H1 (cell line): ENCODE data around the gene CASZ1. TPM values are rescaled to one million over a fixed set of nuclear protein-coding genes. Genes with fewer than 3 reads are reported as not detected.

ENCODE experiments used
- CTCF ChIA-PET: fragments of 300-600 bp; sonication (Branson Sonifier 250); formaldehyde crosslinking; loops from one replicate; lab custom pipeline; 2021; ENCODE audit not compliant: partially characterized antibody; lab: Charles Lee
- POLR2A ChIA-PET: fragments of 300-600 bp; sonication (Branson Sonifier 250); formaldehyde crosslinking; loops from one replicate; lab custom pipeline; 2021; ENCODE audit warnings: inconsistent platforms; ENCODE audit not compliant: partially characterized antibody; lab: Charles Lee
- DNase-seq, 2 experiments: peaks; one replicate each; pipeline versions ENCODE4 v3.0.0 to v3.0.0-alpha.2; 2010 to 2022; ENCODE audit warnings: low spot score in 2 of 2, low read depth in 1 of 2, mixed read lengths in 1 of 2
- FAIRE-seq: peaks from 2 replicates; lab custom pipeline; 2011; peaks lifted over from hg19 to GRCh38; lab: Jason Lieb, UNC
- H2AFZ ChIP-seq: 2 replicates; pipeline ENCODE4 v1.8.1; 2012; ENCODE audit warnings: low read length, inconsistent platforms
- H2AK5ac ChIP-seq: 2 replicates; pipeline ENCODE4 v1.6.1; 2013; ENCODE audit warnings: low read depth, low read length
- H2BK120ac ChIP-seq: replicated peaks from 2 replicates; pipeline ENCODE3; 2013; ENCODE audit warnings: low read depth, low read length, inconsistent platforms
- H2BK12ac ChIP-seq: 2 replicates; pipeline ENCODE4 v1.6.1; 2013; ENCODE audit warnings: low read depth, low read length
- H2BK15ac ChIP-seq: 2 replicates; pipeline ENCODE4 v1.6.1; 2013; ENCODE audit warnings: low read length
- H2BK20ac ChIP-seq: 2 replicates; pipeline ENCODE4 v1.6.1; 2013; ENCODE audit warnings: low read length
- H2BK5ac ChIP-seq: 2 replicates; pipeline ENCODE4 v1.6.1; 2013; ENCODE audit warnings: low read depth, low read length
- H3K14ac ChIP-seq: 2 replicates; pipeline ENCODE4 v1.6.1; 2013; ENCODE audit warnings: inconsistent platforms; ENCODE audit not compliant: insufficient read length
- H3K18ac ChIP-seq: 2 replicates; pipeline ENCODE4 v1.6.1; 2013; ENCODE audit warnings: low read length; ENCODE audit errors: extremely low read depth
- H3K23ac ChIP-seq: 2 replicates; pipeline ENCODE4 v1.6.1; 2013; ENCODE audit warnings: inconsistent platforms; ENCODE audit not compliant: insufficient read length
- H3K23me2 ChIP-seq: 2 replicates; pipeline ENCODE4 v1.6.1; 2013; ENCODE audit warnings: low read depth, low read length
- H3K27ac ChIP-seq: 2 replicates; pipeline ENCODE4 v1.6.1; 2011; ENCODE audit warnings: low read depth, low read length, inconsistent platforms
- H3K27me3 ChIP-seq, 4 experiments: replicated peaks in 1 of 4; 1 replicate in 1 of 4; 2 replicates in 3 of 4; pipeline versions ENCODE4 v1.6.1 to v1.8.1; 2011 to 2013; ENCODE audit warnings: low read length in 3 of 4, mild to moderate bottlenecking in 3 of 4, inconsistent platforms in 2 of 4, mixed read lengths in 2 of 4, moderate library complexity in 1 of 4; ENCODE audit not compliant: control insufficient read depth in 3 of 4, insufficient read depth in 3 of 4; ENCODE audit errors: extremely low read depth in 1 of 4
- H3K36me3 ChIP-seq, 4 experiments: 2 replicates each; pipeline versions ENCODE4 v1.6.1 to v1.8.1; 2011 to 2013; ENCODE audit warnings: mild to moderate bottlenecking in 4 of 4, low read length in 3 of 4, moderate library complexity in 2 of 4, control low read depth in 1 of 4, inconsistent platforms in 1 of 4; ENCODE audit not compliant: insufficient read depth in 4 of 4, control insufficient read depth in 2 of 4
- H3K4ac ChIP-seq: replicated peaks from 2 replicates; pipeline ENCODE3; 2013; ENCODE audit warnings: low read length, low read depth, mixed read lengths, inconsistent platforms; ENCODE audit not compliant: insufficient read length
- H3K4me1 ChIP-seq, 4 experiments: replicated peaks in 1 of 4; 1 replicate in 1 of 4; 2 replicates in 3 of 4; pipeline versions ENCODE4 v1.6.1 to v1.8.1; 2011 to 2013; ENCODE audit warnings: low read length in 3 of 4, inconsistent platforms in 2 of 4, mixed read lengths in 1 of 4; ENCODE audit not compliant: insufficient read depth in 4 of 4, control insufficient read depth in 3 of 4
- H3K4me2 ChIP-seq, 2 experiments: 2 replicates each; pipeline versions ENCODE4 v1.6.1 to v1.8.1; 2011 to 2013; ENCODE audit warnings: low read depth in 2 of 2, low read length in 2 of 2, control low read depth in 1 of 2, inconsistent platforms in 1 of 2, mild to moderate bottlenecking in 1 of 2; ENCODE audit not compliant: insufficient read depth in 1 of 2
- H3K4me3 ChIP-seq, 4 experiments: fragments of 200-600, 300-600 bp in 1 of 4; sonication (generic), shearing (Covaris generic), sonication (Bioruptor Twin) in 1 of 4; 2 replicates each; pipeline versions ENCODE4 v1.5.1 to v1.8.1; 2011 to 2016; ENCODE audit warnings: low read length in 4 of 4, low read depth in 3 of 4, control low read depth in 2 of 4, inconsistent platforms in 2 of 4, mild to moderate bottlenecking in 2 of 4, mixed read lengths in 1 of 4, moderate library complexity in 1 of 4; ENCODE audit not compliant: insufficient read depth in 2 of 4; ENCODE audit errors: extremely low read depth in 1 of 4
- H3K56ac ChIP-seq: replicated peaks from 2 replicates; pipeline ENCODE3; 2013; ENCODE audit warnings: low read depth, mild to moderate bottlenecking, mixed read lengths, low read length, inconsistent platforms; ENCODE audit not compliant: insufficient read length
- H3K79me1 ChIP-seq: 2 replicates; pipeline ENCODE4 v1.6.1; 2013; ENCODE audit warnings: low read depth, low read length, control low read depth
- H3K79me2 ChIP-seq, 2 experiments: 2 replicates each; pipeline versions ENCODE4 v1.6.1 to v1.8.1; 2012 to 2013; ENCODE audit warnings: low read length in 2 of 2, mild to moderate bottlenecking in 2 of 2, inconsistent platforms in 1 of 2; ENCODE audit not compliant: insufficient read depth in 2 of 2, control insufficient read depth in 1 of 2
- H3K9ac ChIP-seq, 4 experiments: replicated peaks in 1 of 4; 1 replicate in 1 of 4; 2 replicates in 3 of 4; pipeline versions ENCODE4 v1.6.1 to v1.8.1; 2011 to 2013; ENCODE audit warnings: low read depth in 3 of 4, low read length in 3 of 4, control low read depth in 2 of 4, mild to moderate bottlenecking in 2 of 4, moderate library complexity in 2 of 4, inconsistent platforms in 1 of 4; ENCODE audit errors: extremely low read depth in 1 of 4
- H3K9me3 ChIP-seq, 2 experiments: 2 replicates each; pipeline versions ENCODE4 v1.6.1 to v1.8.1; 2012 to 2013; ENCODE audit warnings: mild to moderate bottlenecking in 2 of 2, moderate library complexity in 2 of 2, control low read depth in 1 of 2, inconsistent platforms in 1 of 2, low read depth in 1 of 2, low read length in 1 of 2, mixed read lengths in 1 of 2; ENCODE audit not compliant: insufficient read depth in 2 of 2
- H4K20me1 ChIP-seq, 2 experiments: replicated peaks in 1 of 2; 2 replicates each; pipeline versions ENCODE3 to v1.8.1; 2011 to 2013; ENCODE audit warnings: inconsistent platforms in 2 of 2, low read length in 2 of 2, mild to moderate bottlenecking in 1 of 2; ENCODE audit not compliant: insufficient read depth in 2 of 2, control insufficient read depth in 1 of 2
- H4K5ac ChIP-seq: 2 replicates; pipeline ENCODE4 v1.6.1; 2013; ENCODE audit warnings: low read length, low read depth, mixed read lengths, inconsistent platforms; ENCODE audit not compliant: insufficient read length
- H4K8ac ChIP-seq: 2 replicates; pipeline ENCODE4 v1.8.0; 2013; ENCODE audit warnings: mild to moderate bottlenecking, moderate library complexity, low read length, inconsistent platforms; ENCODE audit not compliant: insufficient read depth; ENCODE audit errors: extremely low read depth
- H4K91ac ChIP-seq: replicated peaks from 2 replicates; pipeline ENCODE3; 2013; ENCODE audit warnings: low read length, mixed read lengths, inconsistent platforms; ENCODE audit not compliant: insufficient read length
- BRCA1 ChIP-seq: IDR thresholded peaks from 2 replicates; pipeline ENCODE4 v1.6.1; 2012; ENCODE audit warnings: low read depth, low read length, improper control_type of control experiment
- CHD2 ChIP-seq: IDR thresholded peaks from 2 replicates; pipeline ENCODE4 v1.6.1; 2012; ENCODE audit warnings: low read length, improper control_type of control experiment
- FOSL1 ChIP-seq: IDR thresholded peaks from 2 replicates; pipeline ENCODE4 v1.6.1; 2011; ENCODE audit warnings: mild to moderate bottlenecking, low read depth, low read length, moderate library complexity; ENCODE audit not compliant: insufficient read depth
- JUN ChIP-seq: IDR thresholded peaks from 2 replicates; pipeline ENCODE4 v1.6.1; 2011; ENCODE audit warnings: low read depth, mild to moderate bottlenecking, improper control_type of control experiment, low read length
- MAFK ChIP-seq: IDR thresholded peaks from 2 replicates; pipeline ENCODE4 v1.6.1; 2012; ENCODE audit warnings: low read depth, mild to moderate bottlenecking, improper control_type of control experiment, low read length
- MAX ChIP-seq: IDR thresholded peaks from 2 replicates; pipeline ENCODE4 v1.6.1; 2012; ENCODE audit warnings: inconsistent platforms
- NANOG ChIP-seq: IDR thresholded peaks from 2 replicates; pipeline ENCODE4 v1.6.1; 2011; ENCODE audit warnings: low read length, low read depth, mild to moderate bottlenecking, inconsistent platforms; ENCODE audit not compliant: insufficient read depth, poor library complexity, severe bottlenecking
- RAD21 ChIP-seq, 2 experiments: IDR thresholded peaks in 1 of 2; conservative IDR thresholded peaks in 1 of 2; 2 replicates each; pipeline ENCODE4 v1.6.1; 2011; ENCODE audit warnings: low read depth in 2 of 2, low read length in 2 of 2, improper control_type of control experiment in 1 of 2, inconsistent platforms in 1 of 2, mild to moderate bottlenecking in 1 of 2, moderate library complexity in 1 of 2
- SRF ChIP-seq: IDR thresholded peaks from 2 replicates; pipeline ENCODE4 v1.6.1; 2011; ENCODE audit warnings: mild to moderate bottlenecking, low read depth, low read length, moderate library complexity
- USF2 ChIP-seq: IDR thresholded peaks from 2 replicates; pipeline ENCODE4 v1.6.1; 2011; ENCODE audit warnings: low read length, improper control_type of control experiment
- WGBS, 2 experiments: shearing (Covaris generic) in 1 of 2; methylation state at CpG; one replicate each; pipeline versions ENCODE4 v1.1.6 to v1.1.7; 2013 to 2015; ENCODE audit warnings: low lambda C conversion rate in 2 of 2, mixed read lengths in 2 of 2, inconsistent platforms in 1 of 2, low coverage in 1 of 2, missing lambda C conversion rate in 1 of 2; ENCODE audit not compliant: insufficient replicate concordance in 2 of 2, insufficient coverage in 1 of 2, insufficient read length in 1 of 2; ENCODE audit errors: extremely low coverage in 1 of 2, missing lambda C conversion rate in 1 of 2; 5-methylcytosine and 5-hydroxymethylcytosine counted together
- polyA plus RNA-seq, 7 experiments: library from polyadenylated mRNA; depleted of rRNA in 3 of 7; stranded (reverse) in 5 of 7; unstranded in 2 of 7; fragments of >200 nt in 5 of 7; fragments of 200-250 nt in 2 of 7; gene quantifications; 1 replicate in 5 of 7; 2 replicates in 1 of 7; 4 replicates in 1 of 7; pipeline versions ENCODE4 v1.2.1 to v1.2.3, GENCODE V29; 2011 to 2013; ENCODE audit warnings: missing spikeins in 2 of 7, mixed read lengths in 2 of 7
- total RNA-seq: library from RNA; stranded (reverse); fragmentation: NEBNext Ultra II Directional; extraction: Animal tissue kit (Norgen Biotek cat#: 25700); gene quantifications from 2 replicates; pipeline ENCODE4 v1.2.1, GENCODE V29; 2021

The CASZ1 gene
- total and polyA plus RNA-seq, 2 of the 8 experiments (the other 6 are each of a cell fraction or from before 2014, with no cell fraction given), result 4.4 to 7.7 TPM

DNA sequence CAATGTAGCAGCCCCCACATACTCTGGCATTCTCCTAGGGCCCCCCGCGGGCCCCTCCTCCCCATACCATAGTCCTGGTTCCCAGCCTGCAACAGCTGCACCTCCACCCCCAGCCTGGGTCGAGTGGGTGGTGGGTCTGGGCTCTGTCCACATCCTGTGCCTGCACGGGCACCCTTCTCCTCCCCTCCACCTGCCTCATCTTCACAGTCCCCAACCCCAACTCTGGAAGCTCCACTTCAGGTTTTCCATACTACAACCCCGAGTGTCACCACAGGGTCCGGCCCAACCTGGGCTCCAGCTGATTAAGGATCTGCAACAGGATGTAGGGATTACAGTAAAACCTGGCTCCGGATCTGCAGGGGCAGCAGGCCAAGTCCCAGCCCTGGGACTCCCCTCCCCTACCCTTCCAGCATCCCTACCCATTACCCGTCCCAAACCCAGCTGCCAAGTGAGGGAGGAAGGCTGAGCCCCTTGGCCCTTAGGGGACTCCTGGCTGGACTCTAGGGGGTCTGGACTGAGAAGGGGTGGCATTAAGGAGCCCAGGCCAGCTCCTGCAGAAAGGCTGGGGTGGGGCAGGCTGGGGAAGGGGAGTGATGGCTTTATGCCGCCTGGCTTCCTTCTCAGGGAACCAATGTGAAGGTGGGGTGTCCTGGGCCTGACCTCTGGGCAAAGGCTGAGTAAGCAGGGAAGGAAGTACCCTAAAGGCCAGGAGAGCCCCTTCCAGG, 116.8 kb downstream of the CASZ1 start:
- no peak overlapping the region for H3K23ac ChIP-seq
- H3K18ac ChIP-seq, result no peak overlapping the region
- H3K27me3 ChIP-seq, result no peaks in the 10 kb centered on the region
- no peak overlapping the region for H3K56ac ChIP-seq
- 35% methylated on average over 7 of the region's 9 CpGs; no CpG with 5 or more reads in 1 of the 2 experiments for WGBS, 2 experiments
- H3K36me3 ChIP-seq, result 0 out of 8 replicates have a peak, but pooled peaks cover 0 to 2% (median 0%) of the 10 kb centered on the region in 4 experiments
- H2BK120ac ChIP-seq, result no peak overlapping the region
- H4K20me1 ChIP-seq, result peaks cover 0 to 2% of the 10 kb centered on the region in 2 experiments
- ChIA-PET CTCF (interaction anchor here (0.9 to 3.0 kb wide), 12 partner anchors 10 to 231 kb away, joined by 3 to 9 read pairs (median 4); no protein-coding TSS in a partner anchor), POLR2A (interaction anchor here (1.1 to 1.3 kb wide), 3 partner anchors 9 to 198 kb away, joined by 3 to 5 read pairs (median 5); no protein-coding TSS in a partner anchor)
- H3K79me2 ChIP-seq, result no peaks in the 10 kb centered on the region
- H3K14ac ChIP-seq, result no peak overlapping the region
- no peaks in the 10 kb centered on the region for H3K23me2 ChIP-seq
- no peak overlapping the region; the same call in 1 of the 2 replicates for H2BK15ac ChIP-seq
- no peak overlapping the region for H3K9ac ChIP-seq
- FAIRE-seq (peak; percentile 99), DNase-seq (peak; percentile 43 to 83)
- H2AK5ac ChIP-seq, result no peak overlapping the region
- no peak overlapping the region for H3K27ac ChIP-seq
- H3K9me3 ChIP-seq, result no peaks in the 10 kb centered on the region
- H3K4me1 ChIP-seq, result peaks cover 11 to 51% (median 39%) of the 10 kb centered on the region in 4 experiments
- H3K4me3 ChIP-seq, result no peak overlapping the region
- no peak overlapping the region for H2AFZ ChIP-seq
- no peak overlapping the region; the same call in 1 of the 2 replicates for H4K8ac ChIP-seq
- no peaks in the 10 kb centered on the region for H3K79me1 ChIP-seq
- no peak overlapping the region for H3K4me2 ChIP-seq
- H2BK20ac ChIP-seq, result 0 out of 2 replicates have a peak overlapping the region, but pooled peaks have one; percentile 83
- H4K91ac ChIP-seq, result peak overlapping the region; percentile 67
- peak overlapping the region; percentile 19; the same call in 1 of the 2 replicates for H2BK12ac ChIP-seq
- no peak overlapping the region for H2BK5ac ChIP-seq
- H4K5ac ChIP-seq, result no peak overlapping the region
- H3K4ac ChIP-seq, result no peak overlapping the region
- no peak for TF ChIP-seq CHD2
- TF ChIP-seq FOSL1, result no peak
- TF ChIP-seq MAX, result no peak
- TF ChIP-seq SRF, result peak; percentile 27; the same call in 1 of the 2 replicates
- no peak for TF ChIP-seq MAFK
- peak; percentile 23 to 40; a peak in 3 of 4 replicates for TF ChIP-seq RAD21 (IDR thresholded peaks at IDR 0.05 in 1 of 2, conservative IDR thresholded peaks at IDR 0.05 in 1 of 2; ENCODE audit: low read depth in 2 of 2, low read length in 2 of 2)
- TF ChIP-seq JUN, result peak; percentile 53; the same call in 1 of the 2 replicates
- TF ChIP-seq NANOG, result no peak
- no peak for TF ChIP-seq USF2
- TF ChIP-seq BRCA1, result no peak
